22Rv1 (cell line): ENCODE data around the gene RGS6.

Experiments
- CTCF ChIP-seq: fragments of 450-650 bp; IDR thresholded peaks from 2 replicates; pipeline ENCODE4 v1.5.1; 2017; ENCODE audit warnings: mild to moderate bottlenecking
- ZFX ChIP-seq: fragments of 450-650 bp; IDR thresholded peaks from 2 replicates; pipeline ENCODE4 v1.6.1; 2017; ENCODE audit warnings: antibody characterized with exemption, borderline replicate concordance

GRCh38 chr14:72450473-72451044 lies 518.3 kb downstream of the RGS6 start:
- TF ChIP-seq CTCF (no peak), ZFX (no peak)
